Kidney epithelial cell (primary cell): ENCODE measurements around the gene EPB41L5. TPM values are rescaled to one million over a fixed set of nuclear protein-coding genes. Genes with fewer than 3 reads are reported as not detected.

Source experiments
- DNase-seq: peaks from one replicate; pipeline ENCODE4 v3.0.0-alpha.2; 2010; ENCODE audit warnings: low read depth
- H3K27me3 ChIP-seq: 2 replicates; pipeline ENCODE4 v1.6.0; 2011; ENCODE audit warnings: low read length; ENCODE audit not compliant: control insufficient read depth, insufficient read depth
- H3K36me3 ChIP-seq: 2 replicates; pipeline ENCODE4 v1.5.1; 2011; ENCODE audit warnings: low read length; ENCODE audit not compliant: control insufficient read depth, insufficient read depth
- H3K4me3 ChIP-seq: 2 replicates; pipeline ENCODE4 v1.5.1; 2011; ENCODE audit warnings: low read depth, mild to moderate bottlenecking, control low read depth, low read length
- CTCF ChIP-seq: IDR thresholded peaks from 2 replicates; pipeline ENCODE4 v1.5.1; 2011; ENCODE audit warnings: mild to moderate bottlenecking, moderate library complexity, low read length, control low read depth, inconsistent platforms; ENCODE audit not compliant: insufficient read depth, poor library complexity, severe bottlenecking
- total RNA-seq: library from RNA; depleted of rRNA; stranded (reverse); fragments of >200 nt; gene quantifications from 2 replicates; pipeline ENCODE4 v1.2.3, GENCODE V29; 2015

EPB41L5 gene
- total RNA-seq, 1 donor from 2014 or later = 15.6 TPM

- peak overlapping the region; percentile 56 for H3K4me3 ChIP-seq
- TF ChIP-seq CTCF = no peak
- no peak for DNase-seq
These were observed 209.5 kb downstream of the EPB41L5 start for GRCh38 chr2:120222186-120223033.

GRCh38 chr2:120223034-120223912 lies 210.4 kb downstream of the EPB41L5 start, which contains the start of gene TMEM185B:
Gene TMEM185B (minus strand): TSS chr2:120223400. CDS start chr2:120222976, 424 bp downstream.
- peak; percentile 54 for TF ChIP-seq CTCF
- peaks cover 1% of the 10 kb centered on the region for H3K36me3 ChIP-seq
- peak within 1 kb of the TSS; percentile 56 for H3K4me3 ChIP-seq
- DNase-seq = no peak
- peaks cover 3% of the 10 kb centered on the region for H3K27me3 ChIP-seq

More at GRCh38 chr2:120222186-120223033, 209.5 kb downstream of the EPB41L5 start:
- Histone ChIP-seq H3K36me3 (peaks cover 1% of the 10 kb centered on the region), H3K27me3 (no peaks in the 10 kb centered on the region)

- H3K4me3 ChIP-seq = no peak overlapping the region
- H3K27me3 ChIP-seq = peaks cover 3% of the 10 kb centered on the region
- no peak for DNase-seq
- peaks cover 1% of the 10 kb centered on the region for H3K36me3 ChIP-seq
- no peak for TF ChIP-seq CTCF
These were observed 211.4 kb downstream of the EPB41L5 start for GRCh38 chr2:120224256-120224655.

DNA sequence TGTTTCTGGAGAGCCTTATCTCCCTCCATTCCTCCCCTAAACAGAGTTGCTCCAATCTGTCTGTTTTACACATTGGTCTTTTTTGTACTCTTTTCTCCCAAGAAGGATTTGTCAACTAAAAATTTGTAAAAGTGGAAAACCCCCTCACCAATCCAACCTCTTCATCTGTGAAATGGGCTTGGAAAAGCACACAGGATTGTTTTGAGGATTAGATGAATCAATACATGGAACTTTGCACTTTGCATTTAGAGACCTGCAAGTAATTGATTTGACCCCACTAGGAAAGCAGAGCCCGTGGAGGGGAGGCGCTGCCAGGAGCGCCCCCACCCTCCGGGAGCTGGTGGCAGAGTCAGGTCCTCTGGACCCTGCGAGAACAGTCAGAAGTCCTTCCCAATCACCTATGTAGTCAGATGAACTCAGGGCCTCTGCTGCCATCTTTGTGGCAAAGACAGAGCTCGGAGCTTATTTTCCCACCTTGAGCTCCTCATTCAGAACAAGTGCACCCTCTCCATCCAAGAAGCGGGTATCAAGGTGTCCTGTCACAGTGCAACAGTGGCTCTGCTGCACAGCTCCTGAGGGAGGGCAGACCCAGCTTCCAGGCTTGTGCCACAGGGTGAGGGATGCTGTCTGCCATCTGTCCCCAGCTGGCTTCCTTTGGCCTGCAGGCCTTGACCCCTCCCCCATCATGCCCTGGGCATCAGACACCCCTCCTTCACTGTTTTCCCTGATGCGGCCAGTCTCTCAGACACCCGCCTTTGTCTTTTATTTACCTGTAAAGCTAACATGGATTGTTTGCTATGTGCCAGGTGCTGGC lies 212.1 kb downstream of the EPB41L5 start:
- Histone ChIP-seq H3K36me3 (peaks cover 1% of the 10 kb centered on the region), H3K4me3 (no peak overlapping the region), H3K27me3 (peaks cover 3% of the 10 kb centered on the region)
- no peak for DNase-seq
- no peak for TF ChIP-seq CTCF

- DNase-seq = no peak
- no peak for TF ChIP-seq CTCF
- H3K36me3 ChIP-seq = peaks cover 1% of the 10 kb centered on the region
- H3K4me3 ChIP-seq = no peak overlapping the region
- peaks cover 3% of the 10 kb centered on the region for H3K27me3 ChIP-seq
These were observed 212.7 kb downstream of the EPB41L5 start for GRCh38 chr2:120225549-120226065.
